OCI-LY7 (cell line): Measurements from ENCODE around the gene TMC1.

Source experiments
- EZH2phosphoT487 ChIP-seq: fragments of 200-600 bp; sonication (generic); IDR thresholded peaks from 2 replicates; pipeline ENCODE4 v1.6.1; 2018; ENCODE audit warnings: low read depth, borderline replicate concordance, mild to moderate bottlenecking, mixed run types, antibody characterized with exemption, low read length, moderate library complexity, mixed read lengths
- TF ChIP-seq, protein P1 (sequence below): fragments of 200-600 bp; sonication (generic); conservative IDR thresholded peaks from 2 replicates; pipeline ENCODE4 v1.5.1; 2014; ENCODE audit warnings: mild to moderate bottlenecking, antibody characterized with exemption, low read length, moderate library complexity, mixed read lengths

DNA sequence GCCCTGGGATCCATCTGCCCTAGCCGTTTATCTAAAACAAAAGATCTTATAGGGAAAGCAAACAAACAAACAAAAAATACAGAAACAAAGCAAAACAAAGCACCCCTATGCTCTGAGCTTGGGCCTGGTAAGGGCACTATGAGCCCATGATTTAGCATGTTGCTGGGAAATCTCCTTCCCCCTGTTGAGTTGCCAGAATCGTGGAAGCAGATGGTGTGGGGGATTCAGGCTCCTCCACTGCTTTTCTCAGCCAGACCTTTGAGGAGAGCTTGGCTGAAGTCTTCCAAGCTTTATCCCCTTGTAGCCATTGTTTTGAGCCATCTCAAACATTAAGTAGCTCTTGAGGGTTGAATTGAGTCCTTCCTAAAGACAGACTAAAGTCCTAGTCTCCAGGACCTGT is 29.9 kb downstream of the TMC1 start:
- TF ChIP-seq, protein P1, sequence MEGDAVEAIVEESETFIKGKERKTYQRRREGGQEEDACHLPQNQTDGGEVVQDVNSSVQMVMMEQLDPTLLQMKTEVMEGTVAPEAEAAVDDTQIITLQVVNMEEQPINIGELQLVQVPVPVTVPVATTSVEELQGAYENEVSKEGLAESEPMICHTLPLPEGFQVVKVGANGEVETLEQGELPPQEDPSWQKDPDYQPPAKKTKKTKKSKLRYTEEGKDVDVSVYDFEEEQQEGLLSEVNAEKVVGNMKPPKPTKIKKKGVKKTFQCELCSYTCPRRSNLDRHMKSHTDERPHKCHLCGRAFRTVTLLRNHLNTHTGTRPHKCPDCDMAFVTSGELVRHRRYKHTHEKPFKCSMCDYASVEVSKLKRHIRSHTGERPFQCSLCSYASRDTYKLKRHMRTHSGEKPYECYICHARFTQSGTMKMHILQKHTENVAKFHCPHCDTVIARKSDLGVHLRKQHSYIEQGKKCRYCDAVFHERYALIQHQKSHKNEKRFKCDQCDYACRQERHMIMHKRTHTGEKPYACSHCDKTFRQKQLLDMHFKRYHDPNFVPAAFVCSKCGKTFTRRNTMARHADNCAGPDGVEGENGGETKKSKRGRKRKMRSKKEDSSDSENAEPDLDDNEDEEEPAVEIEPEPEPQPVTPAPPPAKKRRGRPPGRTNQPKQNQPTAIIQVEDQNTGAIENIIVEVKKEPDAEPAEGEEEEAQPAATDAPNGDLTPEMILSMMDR: no peak
- no peak for TF ChIP-seq EZH2phosphoT487
